Thyroid gland (tissue), 4 donors: ENCODE measurements around the gene SLC48A1.

Source experiments
- POLR2A ChIP-seq, 2 donors: fragments of 450-650 bp; IDR thresholded peaks; one replicate each; pipeline ENCODE4 v1.6.1; 2017; ENCODE audit warnings: antibody characterized with exemption in 2 of 2, mild to moderate bottlenecking in 2 of 2, moderate library complexity in 1 of 2
- TF ChIP-seq, protein P1 (sequence below), 6 experiments: fragments of 200-600 bp in 3 of 6; fragments of 450-650 bp in 3 of 6; sonication (generic) in 3 of 6; IDR thresholded peaks; one replicate each; pipeline ENCODE4 v1.5.1; 2016 to 2019; ENCODE audit warnings: antibody characterized with exemption in 6 of 6, mild to moderate bottlenecking in 2 of 6, inconsistent platforms in 1 of 6, moderate library complexity in 1 of 6

DNA sequence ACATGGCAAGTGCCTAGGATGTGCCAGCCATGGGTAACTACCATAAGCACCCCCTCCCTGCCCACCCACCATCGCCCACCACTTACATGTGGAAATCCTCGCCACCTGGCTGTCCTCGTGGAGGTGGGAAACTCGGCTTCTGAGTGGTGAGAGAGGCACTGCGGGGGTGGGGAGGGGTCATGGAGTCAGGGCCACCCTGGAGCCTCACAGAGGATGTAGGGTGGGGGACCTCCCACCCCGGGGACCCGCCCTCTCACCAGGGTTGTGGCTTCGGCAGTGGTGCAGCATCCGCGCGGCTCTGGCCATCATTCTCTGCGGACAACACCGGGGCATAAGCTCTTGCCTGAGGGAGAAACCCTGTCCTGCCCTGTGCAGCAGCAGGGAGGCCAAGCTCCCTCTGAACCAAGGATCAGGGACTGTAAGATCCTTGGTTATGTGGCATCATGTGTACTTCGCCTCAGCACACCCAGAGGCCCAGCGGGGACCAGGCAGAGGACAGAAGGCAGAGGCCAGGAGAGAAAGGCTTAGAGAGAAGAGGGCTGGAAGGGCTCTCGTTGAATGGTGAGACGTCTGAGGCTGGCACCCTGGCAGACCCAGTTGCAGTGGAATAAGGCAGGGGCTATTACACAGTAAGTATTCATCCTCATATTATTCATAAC, 35.0 kb upstream of the SLC48A1 start:
- TF ChIP-seq, protein P1, sequence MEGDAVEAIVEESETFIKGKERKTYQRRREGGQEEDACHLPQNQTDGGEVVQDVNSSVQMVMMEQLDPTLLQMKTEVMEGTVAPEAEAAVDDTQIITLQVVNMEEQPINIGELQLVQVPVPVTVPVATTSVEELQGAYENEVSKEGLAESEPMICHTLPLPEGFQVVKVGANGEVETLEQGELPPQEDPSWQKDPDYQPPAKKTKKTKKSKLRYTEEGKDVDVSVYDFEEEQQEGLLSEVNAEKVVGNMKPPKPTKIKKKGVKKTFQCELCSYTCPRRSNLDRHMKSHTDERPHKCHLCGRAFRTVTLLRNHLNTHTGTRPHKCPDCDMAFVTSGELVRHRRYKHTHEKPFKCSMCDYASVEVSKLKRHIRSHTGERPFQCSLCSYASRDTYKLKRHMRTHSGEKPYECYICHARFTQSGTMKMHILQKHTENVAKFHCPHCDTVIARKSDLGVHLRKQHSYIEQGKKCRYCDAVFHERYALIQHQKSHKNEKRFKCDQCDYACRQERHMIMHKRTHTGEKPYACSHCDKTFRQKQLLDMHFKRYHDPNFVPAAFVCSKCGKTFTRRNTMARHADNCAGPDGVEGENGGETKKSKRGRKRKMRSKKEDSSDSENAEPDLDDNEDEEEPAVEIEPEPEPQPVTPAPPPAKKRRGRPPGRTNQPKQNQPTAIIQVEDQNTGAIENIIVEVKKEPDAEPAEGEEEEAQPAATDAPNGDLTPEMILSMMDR (IDR thresholded peaks at IDR 0.05), result no peak
- no peak for TF ChIP-seq POLR2A (IDR thresholded peaks at IDR 0.05)
